DMS153 (cell line): ENCODE data around the gene TFCP2L1.
"Not testable (repeated sequence)": the region's sequence is repeated elsewhere in the genome, so short reads cannot be mapped to it uniquely, and the experiment has no call there.

Experiments
- DNase-seq: peaks from one replicate; lab custom pipeline; 2025; lab: John Stamatoyannopoulos, UW

TFCP2L1 gene

GRCh38 chr2:121295911-121296650, 11.1 kb upstream of the TFCP2L1 start:
- DNase-seq, result no peak

- DNase-seq, result no peak
Measured at GRCh38 chr2:121294881-121295840, 10.2 kb upstream of the TFCP2L1 start.

GRCh38 chr2:121293450-121294325, 8.7 kb upstream of the TFCP2L1 start:
- DNase-seq, result peak; percentile 10

GRCh38 chr2:121291251-121291580, 6.2 kb upstream of the TFCP2L1 start:
- no peak for DNase-seq

- DNase-seq, result no peak
Measured at GRCh38 chr2:121289271-121289670, 4.3 kb upstream of the TFCP2L1 start.

GRCh38 chr2:121288454-121289231, 3.6 kb upstream of the TFCP2L1 start:
- DNase-seq, result no peak

- DNase-seq, result no peak
Measured at GRCh38 chr2:121287956-121288355, 3.0 kb upstream of the TFCP2L1 start.

- DNase-seq, result no peak
Measured at GRCh38 chr2:121287146-121287798, 2.3 kb upstream of the TFCP2L1 start.

GRCh38 chr2:121286506-121286905, 1.5 kb upstream of the TFCP2L1 start:
- DNase-seq, result no peak

GRCh38 chr2:121285926-121286325, 924 bp upstream of the TFCP2L1 start:
- no peak for DNase-seq

- DNase-seq, result no peak
Measured at GRCh38 chr2:121283670-121284462, 1.1 kb downstream of the TFCP2L1 start.

GRCh38 chr2:121282800-121283385, 2.1 kb downstream of the TFCP2L1 start:
- no peak for DNase-seq

- DNase-seq, result no peak
Measured at GRCh38 chr2:121281694-121282093, 3.3 kb downstream of the TFCP2L1 start.

GRCh38 chr2:121281107-121281506, 3.9 kb downstream of the TFCP2L1 start:
- no peak for DNase-seq

- no peak for DNase-seq
Measured at GRCh38 chr2:121279476-121280220, 5.4 kb downstream of the TFCP2L1 start.

GRCh38 chr2:121276341-121276740, 8.7 kb downstream of the TFCP2L1 start:
- DNase-seq, result no peak

- DNase-seq, result no peak
Measured at GRCh38 chr2:121273116-121273515, 11.9 kb downstream of the TFCP2L1 start.

GRCh38 chr2:121272596-121272995, 12.4 kb downstream of the TFCP2L1 start:
- DNase-seq, result no peak

- not testable (repeated sequence) for DNase-seq
Measured at GRCh38 chr2:121269436-121269835, 15.6 kb downstream of the TFCP2L1 start.
